SU-DHL-6 (cell line): Measurements from ENCODE around the gene GRM1.

ENCODE experiments used
- H2AFZ ChIP-seq: fragments of 200-600 bp; sonication (generic); 2 replicates; pipeline ENCODE4 v1.6.1; 2014; ENCODE audit warnings: low read depth, mild to moderate bottlenecking, moderate library complexity, mixed read lengths, antibody characterized with exemption, low read length; ENCODE audit not compliant: severe bottlenecking
- H3F3A ChIP-seq: fragments of 200-600 bp; shearing (Covaris generic); 2 replicates; pipeline ENCODE4 v1.6.0; 2016; ENCODE audit warnings: antibody characterized with exemption, mild to moderate bottlenecking; ENCODE audit not compliant: insufficient read depth
- H3K27ac ChIP-seq: fragments of 200-600 bp; sonication (generic); 2 replicates; pipeline ENCODE4 v1.5.1; 2016; ENCODE audit warnings: low read depth, mild to moderate bottlenecking, low read length, moderate library complexity, mixed read lengths
- H3K27me3 ChIP-seq: fragments of 200-600 bp; sonication (generic), shearing (Covaris generic); 2 replicates; pipeline ENCODE4 v1.6.0; 2014; ENCODE audit warnings: mild to moderate bottlenecking, low read length
- H3K36me3 ChIP-seq: fragments of 200-600 bp; sonication (generic); 2 replicates; pipeline ENCODE4 v1.6.1; 2014; ENCODE audit warnings: mild to moderate bottlenecking, low read length, mixed read lengths
- H3K4me2 ChIP-seq: fragments of 300-600, 200-600 bp; shearing (Covaris generic), sonication (generic); 2 replicates; pipeline ENCODE4 v1.6.0; 2014; ENCODE audit warnings: low read length, low read depth, mild to moderate bottlenecking; ENCODE audit not compliant: poor library complexity, severe bottlenecking
- H3K4me3 ChIP-seq: fragments of 200-600 bp; sonication (generic); 2 replicates; pipeline ENCODE4 v1.5.1; 2014; ENCODE audit warnings: antibody characterized with exemption, low read length, mild to moderate bottlenecking, mixed read lengths; ENCODE audit not compliant: insufficient read depth, poor library complexity, severe bottlenecking
- H3K79me2 ChIP-seq: fragments of 200-600 bp; sonication (generic); 2 replicates; pipeline ENCODE4 v1.6.1; 2014; ENCODE audit warnings: mild to moderate bottlenecking, low read length, moderate library complexity; ENCODE audit not compliant: insufficient read depth
- H3K9ac ChIP-seq: fragments of 200-600 bp; sonication (generic); 2 replicates; pipeline ENCODE4 v1.7.0; 2014; ENCODE audit warnings: mild to moderate bottlenecking, low read length
- H3K9me2 ChIP-seq: fragments of 200-600 bp; sonication (generic); replicated peaks from 2 replicates; pipeline ENCODE4 v1.6.1; 2014; ENCODE audit warnings: low read length; ENCODE audit not compliant: insufficient read depth
- H3K9me3 ChIP-seq: fragments of 200-600 bp; sonication (generic); 2 replicates; pipeline ENCODE4 v1.6.1; 2014; ENCODE audit warnings: low read length, mixed read lengths; ENCODE audit not compliant: insufficient read depth
- H4K20me1 ChIP-seq: fragments of 200-600 bp; sonication (generic); 2 replicates; pipeline ENCODE4 v1.6.1; 2014; ENCODE audit warnings: low read depth, mild to moderate bottlenecking, antibody characterized with exemption, low read length, moderate library complexity, mixed read lengths
- CTCF ChIP-seq: fragments of 200-600 bp; sonication (generic); IDR thresholded peaks from one replicate; pipeline ENCODE4 v1.5.1; 2017; ENCODE audit warnings: antibody characterized with exemption, mild to moderate bottlenecking, low read length, moderate library complexity; ENCODE audit not compliant: insufficient read depth, poor library complexity, severe bottlenecking
- EZH2phosphoT487 ChIP-seq: fragments of 200-600 bp; sonication (generic), shearing (Covaris generic); conservative IDR thresholded peaks from 2 replicates; pipeline ENCODE4 v1.6.1; 2018; ENCODE audit warnings: mild to moderate bottlenecking, antibody characterized with exemption, low read length, moderate library complexity, mixed read lengths

GRM1 gene

GRCh38 chr6:146191612-146192011 is 162.8 kb downstream of the GRM1 start:
- TF ChIP-seq EZH2phosphoT487 (no peak), CTCF (no peak)
- no peaks in the 10 kb centered on the region for H3K27me3 ChIP-seq
- no peak overlapping the region for H3K4me2 ChIP-seq
- H4K20me1 ChIP-seq = no peaks in the 10 kb centered on the region
- no peak overlapping the region for H3K9ac ChIP-seq
- H3K27ac ChIP-seq = no peak overlapping the region
- no peak overlapping the region for H3K4me3 ChIP-seq
- no peaks in the 10 kb centered on the region for H3K9me3 ChIP-seq
- H3K9me2 ChIP-seq = no peaks in the 10 kb centered on the region
- no peak overlapping the region for H2AFZ ChIP-seq
- H3F3A ChIP-seq = no peaks in the 10 kb centered on the region
- H3K36me3 ChIP-seq = no peaks in the 10 kb centered on the region
- no peaks in the 10 kb centered on the region for H3K79me2 ChIP-seq

DNA sequence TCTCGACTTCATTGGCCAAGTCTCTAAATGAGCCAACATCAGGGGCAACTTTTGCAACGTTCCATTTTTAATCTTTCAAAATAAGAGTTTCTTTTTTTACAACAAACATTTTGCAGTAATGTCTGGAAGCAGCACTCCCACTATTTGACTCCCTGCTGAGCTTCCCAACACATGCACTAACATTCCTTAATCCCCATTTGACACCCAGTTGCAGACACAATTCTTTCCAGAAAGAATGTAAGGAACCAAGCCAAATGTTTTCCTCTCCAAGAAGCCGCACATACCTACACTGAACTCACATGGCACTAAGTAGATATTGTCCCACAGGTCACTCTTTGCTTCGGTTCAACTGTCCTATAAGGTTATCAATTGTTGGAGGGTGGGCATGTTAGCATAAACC is 165.6 kb downstream of the GRM1 start:
- Histone ChIP-seq H3K27ac (no peak overlapping the region), H3K4me3 (no peak overlapping the region), H3K9ac (no peak overlapping the region), H3K9me2 (no peaks in the 10 kb centered on the region), H3K9me3 (no peaks in the 10 kb centered on the region), H3K4me2 (no peak overlapping the region), H3K27me3 (no peaks in the 10 kb centered on the region), H3K79me2 (no peaks in the 10 kb centered on the region), H3K36me3 (no peaks in the 10 kb centered on the region), H4K20me1 (no peaks in the 10 kb centered on the region), H2AFZ (no peak overlapping the region), H3F3A (no peaks in the 10 kb centered on the region)
- TF ChIP-seq EZH2phosphoT487 = no peak
- TF ChIP-seq CTCF = no peak

DNA sequence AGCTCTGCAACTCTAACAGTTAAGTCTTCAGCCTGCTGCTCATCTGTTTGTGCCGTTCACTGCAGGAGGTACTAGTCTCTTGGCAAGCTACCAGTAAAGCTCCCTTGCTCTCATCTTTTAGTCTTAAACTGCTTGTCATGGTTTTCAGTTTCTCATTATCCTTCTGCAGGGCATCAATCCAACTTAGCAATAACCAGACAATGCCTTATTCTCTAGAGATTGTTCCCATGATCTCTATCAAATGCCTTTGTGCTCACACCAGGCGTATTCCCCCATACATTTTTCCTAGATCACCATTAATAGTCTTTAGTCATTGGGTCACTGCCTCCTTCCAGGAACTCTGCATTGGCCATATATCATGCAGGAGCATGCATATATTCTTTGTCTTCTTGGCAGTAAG is 171.3 kb downstream of the GRM1 start:
- no peaks in the 10 kb centered on the region for H3K79me2 ChIP-seq
- no peak overlapping the region for H3K4me3 ChIP-seq
- no peaks in the 10 kb centered on the region for H3K27me3 ChIP-seq
- H3K9me3 ChIP-seq = no peaks in the 10 kb centered on the region
- TF ChIP-seq EZH2phosphoT487 (no peak), CTCF (no peak)
- H3K9ac ChIP-seq = no peak overlapping the region
- no peaks in the 10 kb centered on the region for H3K9me2 ChIP-seq
- no peaks in the 10 kb centered on the region for H4K20me1 ChIP-seq
- H3F3A ChIP-seq = no peaks in the 10 kb centered on the region
- no peak overlapping the region for H3K4me2 ChIP-seq
- no peaks in the 10 kb centered on the region for H3K36me3 ChIP-seq
- H2AFZ ChIP-seq = no peak overlapping the region
- H3K27ac ChIP-seq = no peak overlapping the region

- no peaks in the 10 kb centered on the region for H4K20me1 ChIP-seq
- no peak overlapping the region for H3K4me2 ChIP-seq
- H3K9me2 ChIP-seq = no peaks in the 10 kb centered on the region
- H3K9ac ChIP-seq = no peak overlapping the region
- H3K27ac ChIP-seq = no peak overlapping the region
- H3K9me3 ChIP-seq = no peaks in the 10 kb centered on the region
- H3F3A ChIP-seq = no peaks in the 10 kb centered on the region
- no peak overlapping the region for H3K4me3 ChIP-seq
- H3K79me2 ChIP-seq = no peaks in the 10 kb centered on the region
- no peaks in the 10 kb centered on the region for H3K36me3 ChIP-seq
- TF ChIP-seq CTCF (no peak), EZH2phosphoT487 (no peak)
- no peak overlapping the region for H2AFZ ChIP-seq
- H3K27me3 ChIP-seq = no peaks in the 10 kb centered on the region
These were observed 173.7 kb downstream of the GRM1 start for GRCh38 chr6:146202570-146202969.
